ENCODE measurements around the gene SNCG.
"Not testable (repeated sequence)": the region's sequence is repeated elsewhere in the genome, so short reads cannot be mapped to it uniquely, and the experiment has no call there.

Gene SNCG

GRCh38 chr10:86945361-86946212 is 12.8 kb upstream of the SNCG start:
- no peak for DNase-seq

- no peak for DNase-seq
Measured at GRCh38 chr10:86946213-86947155, 11.9 kb upstream of the SNCG start.

GRCh38 chr10:86947806-86948205 is 10.6 kb upstream of the SNCG start:
- DNase-seq, result not testable (repeated sequence)

GRCh38 chr10:86950349-86950748 is 8.1 kb upstream of the SNCG start:
- DNase-seq, result no peak

GRCh38 chr10:86951184-86951761 is 7.1 kb upstream of the SNCG start:
- DNase-seq, result no peak

DNA sequence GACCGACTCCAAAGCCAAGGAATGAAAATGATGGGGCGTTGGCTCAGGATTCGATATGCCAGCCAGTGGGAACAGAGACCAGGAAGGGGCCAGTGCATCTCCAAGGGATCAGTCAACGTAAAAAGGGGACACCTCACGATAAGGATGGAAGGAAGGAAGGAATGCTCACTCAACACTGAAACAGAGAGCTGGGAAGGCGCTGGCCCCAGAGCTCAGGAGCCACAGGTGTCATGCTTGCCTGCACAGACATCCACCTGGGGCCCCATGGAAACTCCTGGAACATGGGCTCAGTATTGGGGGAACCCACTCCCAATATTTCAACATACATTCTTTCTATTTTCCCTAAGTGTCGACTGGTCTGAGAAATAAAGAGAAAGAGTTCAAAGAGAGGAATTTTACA is 6.3 kb upstream of the SNCG start:
- no peak for DNase-seq

GRCh38 chr10:86952697-86953096 is 5.7 kb upstream of the SNCG start:
- not testable (repeated sequence) for DNase-seq

DNA sequence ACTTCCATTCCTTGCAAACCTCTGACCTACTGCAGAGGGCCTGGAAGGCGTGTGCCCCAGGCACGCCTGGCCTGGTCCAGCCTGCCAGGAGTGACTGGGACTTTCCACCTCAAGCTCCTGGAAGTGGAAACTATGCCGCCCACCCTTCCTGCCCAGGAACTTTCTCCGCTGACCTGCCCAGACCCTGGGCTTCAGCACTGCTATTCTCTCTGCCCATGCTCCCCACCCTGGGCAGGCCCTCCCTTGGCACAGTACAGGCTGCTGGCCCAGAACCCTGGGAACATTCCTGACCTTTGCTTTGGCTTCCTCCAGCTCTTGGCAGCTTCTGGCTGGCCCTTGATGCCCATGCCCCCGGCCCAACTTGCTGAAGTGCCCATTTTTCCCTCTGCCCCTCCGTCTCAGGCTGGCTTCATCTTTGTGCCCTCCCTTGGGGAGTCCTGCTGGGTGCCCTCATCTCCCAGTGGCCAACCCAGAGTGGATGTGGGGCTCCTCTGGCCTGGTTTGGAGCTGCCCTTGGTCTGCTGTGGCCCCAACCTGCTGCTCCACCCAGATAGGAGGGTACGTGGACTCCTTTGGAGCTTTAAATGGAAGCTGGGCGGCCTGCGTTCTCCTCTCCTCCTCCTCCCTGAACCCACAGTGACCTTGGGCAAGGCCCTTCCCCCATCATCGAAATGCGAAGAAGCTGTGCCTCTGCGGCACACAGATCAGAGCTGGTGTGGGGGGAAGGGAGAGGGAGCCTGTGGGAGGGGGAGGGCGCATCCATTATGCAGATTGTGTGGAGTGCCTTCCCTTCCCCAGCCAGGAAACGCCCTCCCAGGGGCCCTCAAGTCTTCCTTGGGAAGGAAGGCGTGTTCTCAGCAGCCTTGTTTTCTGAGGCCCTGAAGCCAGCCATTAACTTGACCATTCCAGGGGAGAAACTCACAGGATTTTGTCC is 4.4 kb upstream of the SNCG start:
- no peak for DNase-seq

- DNase-seq, result no peak
Measured at GRCh38 chr10:86954681-86955500, 3.5 kb upstream of the SNCG start.

- DNase-seq, result no peak
Measured at GRCh38 chr10:86955501-86956194, 2.8 kb upstream of the SNCG start.

- no peak for DNase-seq
Measured at GRCh38 chr10:86956195-86956847, 2.1 kb upstream of the SNCG start.

DNA sequence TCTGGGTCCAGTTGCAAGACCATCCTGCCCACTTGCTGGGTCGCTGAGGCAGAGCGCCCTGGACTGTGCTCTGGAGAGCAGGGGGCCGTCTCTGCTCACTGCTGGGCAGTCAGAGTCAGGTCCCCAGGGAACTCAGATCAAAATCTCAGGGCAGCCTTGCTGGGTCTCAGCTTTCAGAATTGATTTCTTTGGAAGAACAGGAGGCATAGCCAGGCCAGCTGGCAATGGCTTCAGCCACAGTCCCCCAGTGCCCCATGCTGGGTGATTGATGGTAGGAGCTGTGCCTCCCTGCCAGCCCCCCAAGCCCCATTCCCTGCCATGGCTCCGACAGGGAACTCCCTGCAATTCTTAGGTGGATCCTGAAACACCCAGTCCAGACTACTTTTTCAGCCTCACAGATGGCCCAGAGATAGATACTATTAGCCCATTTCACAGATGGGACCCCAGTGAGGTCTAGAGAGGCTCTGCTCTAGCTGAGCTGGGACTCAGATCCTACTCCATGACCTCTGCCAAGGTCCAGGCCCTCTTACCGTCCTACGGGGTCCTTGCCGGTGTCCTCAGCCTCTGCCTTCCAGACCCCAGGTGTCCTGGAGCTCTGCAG is 1.5 kb upstream of the SNCG start:
- no peak for DNase-seq

DNA sequence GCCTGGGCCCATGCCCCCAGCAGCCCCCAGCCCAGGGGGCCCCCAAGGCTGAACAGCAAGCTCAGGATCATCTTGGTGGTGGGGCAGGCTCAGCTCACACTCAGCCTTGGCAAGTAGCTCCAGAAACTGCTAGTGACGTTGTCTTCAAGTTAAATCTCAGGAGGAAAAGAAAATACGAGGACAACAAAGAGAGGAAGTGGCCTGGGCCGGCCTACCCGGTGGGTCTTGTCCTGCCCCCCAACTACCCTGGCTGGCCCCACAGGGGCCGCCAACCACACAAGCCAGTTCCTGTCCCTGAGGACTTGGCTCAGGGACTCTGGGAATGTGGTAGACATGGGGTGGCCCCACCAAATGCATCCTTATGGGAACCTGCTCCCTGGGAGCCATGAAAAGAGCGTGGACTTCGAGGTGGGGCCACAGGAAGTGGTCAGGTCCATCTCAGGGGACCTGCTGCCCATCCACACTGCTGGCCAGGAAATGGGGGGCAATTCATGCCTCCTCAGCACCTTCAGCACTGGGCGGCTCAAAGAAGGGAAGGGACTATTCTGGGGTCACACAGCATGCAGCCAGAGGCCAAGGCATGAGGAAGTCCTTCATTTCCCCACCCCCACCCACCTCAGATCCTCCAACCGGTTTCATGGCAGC is 806 bp upstream of the SNCG start, which contains the start of gene MMRN2:
Gene MMRN2 (minus strand): TSS at position 145 of the 645 bp plus-strand sequence. CDS start 74 bp downstream, at position 71.
- no peak for DNase-seq

GRCh38 chr10:86958901-86959736 is 720 bp downstream of the SNCG start:
- no peak for DNase-seq

GRCh38 chr10:86959737-86960002 is 1.3 kb downstream of the SNCG start:
- DNase-seq, result no peak

DNA sequence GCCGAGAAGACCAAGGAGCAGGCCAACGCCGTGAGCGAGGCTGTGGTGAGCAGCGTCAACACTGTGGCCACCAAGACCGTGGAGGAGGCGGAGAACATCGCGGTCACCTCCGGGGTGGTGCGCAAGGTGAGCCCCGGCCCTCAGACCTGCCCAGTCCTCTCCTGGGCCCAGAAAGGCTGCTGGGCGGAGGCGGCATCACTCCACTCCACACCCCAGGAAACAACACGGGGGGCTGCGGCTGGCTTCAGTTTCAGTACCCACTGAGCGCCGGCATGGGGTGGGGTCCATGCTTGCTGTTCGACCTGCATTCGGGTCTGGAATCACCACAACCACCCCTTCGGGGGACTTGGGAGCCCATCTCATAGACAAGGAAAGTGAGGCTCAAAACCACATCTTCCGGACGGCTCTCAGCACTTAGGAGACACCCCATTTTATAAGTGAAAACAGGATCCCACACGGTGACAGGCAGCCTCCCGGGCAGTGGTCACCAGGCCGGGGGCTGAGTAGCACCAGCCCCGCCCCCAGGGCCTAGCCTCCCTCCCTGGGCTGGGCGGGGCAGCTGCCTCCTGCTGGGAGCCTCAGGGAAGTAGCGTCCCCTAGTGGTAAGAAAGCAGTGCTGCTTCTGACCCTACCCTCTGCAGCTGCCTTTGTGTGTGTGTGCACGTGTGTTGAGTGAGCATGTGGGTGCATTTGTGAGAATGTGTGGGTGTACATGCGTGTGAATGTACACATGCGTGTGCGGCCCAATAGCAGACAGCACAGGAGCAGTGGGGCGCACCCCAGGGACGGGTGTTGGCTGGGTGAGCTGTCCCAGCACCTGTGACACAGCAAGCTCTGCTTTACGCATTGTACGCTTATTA is 1.8 kb downstream of the SNCG start:
- no peak for DNase-seq

DNA sequence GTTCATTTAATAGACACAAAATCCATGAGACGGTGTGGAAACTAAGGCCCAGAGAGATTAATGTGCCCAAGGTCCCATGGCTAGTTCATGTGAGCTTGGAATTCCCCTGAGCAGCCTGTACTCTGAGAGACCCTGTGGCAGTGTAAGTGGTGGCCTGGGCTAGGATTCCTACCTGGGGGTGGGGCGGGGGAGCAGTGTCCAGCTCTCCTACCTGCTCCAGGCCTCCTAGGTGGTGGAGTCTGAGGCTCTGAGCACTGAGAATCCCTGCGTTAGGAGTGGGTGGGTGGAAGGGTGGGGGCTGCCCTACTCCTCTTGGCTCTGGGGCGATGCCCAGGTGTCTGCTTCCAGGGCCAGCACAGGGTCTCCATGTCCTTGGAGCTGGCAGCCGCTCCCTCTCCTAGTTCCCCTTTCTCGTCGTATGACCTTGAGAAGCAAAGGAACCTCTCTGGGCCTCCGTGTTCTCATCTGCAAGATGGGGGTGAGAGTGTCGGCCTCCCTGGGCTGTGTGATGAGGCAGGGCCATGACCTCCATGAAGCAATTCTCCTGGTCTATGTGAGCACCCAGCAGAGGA is 2.5 kb downstream of the SNCG start:
- DNase-seq, result no peak
